ENCODE data around the gene ASB6.
"Not testable (repeated sequence)": the region's sequence is repeated elsewhere in the genome, so short reads cannot be mapped to it uniquely, and the experiment has no call there.

The ASB6 gene

DNA sequence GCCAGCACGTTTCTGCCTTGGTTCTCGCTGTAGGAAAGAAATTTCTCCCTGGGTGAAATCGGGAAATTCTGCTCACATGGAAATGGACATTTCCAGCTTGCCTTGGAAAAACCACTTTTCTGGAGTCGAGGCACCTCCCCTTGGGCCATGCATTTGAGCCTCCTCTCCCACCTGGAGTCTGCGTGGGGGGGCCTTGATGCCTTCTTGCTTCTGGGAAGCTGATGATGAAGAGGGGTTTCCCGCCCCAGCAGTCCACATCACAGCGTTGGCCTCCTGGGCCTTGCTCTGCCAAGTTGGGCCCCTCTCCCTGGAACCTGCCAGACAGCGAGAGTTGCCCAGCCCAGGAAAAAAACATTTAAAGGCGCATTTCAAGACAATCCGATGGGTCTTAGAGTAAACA lies 1.8 kb upstream of the ASB6 start:
- no peak for DNase-seq (ENCODE audit: low spot score)

GRCh38 chr9:129640871-129641749 lies 841 bp downstream of the ASB6 start:
- no peak for DNase-seq (ENCODE audit: low spot score)

DNA sequence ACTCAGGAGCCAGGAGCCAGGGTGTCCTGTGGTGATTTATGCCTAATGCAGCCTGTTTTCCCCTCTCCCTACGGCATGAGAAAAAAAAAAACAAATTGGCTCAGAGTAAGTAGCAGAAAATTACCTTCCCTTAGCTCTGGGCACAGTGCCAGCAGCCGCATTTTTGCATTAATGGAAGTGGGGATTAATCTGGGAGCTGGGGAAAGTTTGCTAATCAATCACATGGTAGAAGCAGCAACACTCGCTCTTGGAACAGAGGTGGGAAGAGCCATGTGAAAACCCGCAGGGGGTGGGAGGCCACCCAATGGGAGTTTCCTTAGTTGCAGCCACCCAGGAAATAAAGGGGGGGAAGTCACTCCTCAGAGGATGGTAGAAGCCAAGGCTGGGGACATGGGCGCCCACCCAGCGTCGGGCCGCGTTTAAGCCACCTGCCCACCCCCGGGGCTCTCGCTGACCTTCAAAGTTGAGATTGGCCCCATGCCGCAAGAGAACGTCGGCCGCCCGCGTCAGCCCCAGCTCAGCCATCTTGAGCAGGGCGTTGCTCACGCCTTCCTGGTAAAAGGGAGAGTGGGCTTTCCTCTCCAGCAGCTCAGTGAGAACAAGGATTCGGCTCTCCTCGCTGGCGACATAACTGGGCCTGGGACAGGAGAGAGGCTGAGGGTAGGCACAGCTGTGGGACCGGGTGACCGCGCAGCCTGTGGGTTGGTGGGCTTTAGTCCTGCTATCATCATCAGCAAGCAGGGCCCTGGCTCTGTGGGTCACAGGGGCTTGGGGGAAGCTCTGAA lies 1.7 kb downstream of the ASB6 start:
- no peak for DNase-seq (ENCODE audit: low spot score)

- no peak for DNase-seq (ENCODE audit: low spot score)
Measured at GRCh38 chr9:129639756-129640085, 2.2 kb downstream of the ASB6 start.

- no peak for DNase-seq (ENCODE audit: low spot score)
Measured at GRCh38 chr9:129639034-129639630, 2.8 kb downstream of the ASB6 start.

DNA sequence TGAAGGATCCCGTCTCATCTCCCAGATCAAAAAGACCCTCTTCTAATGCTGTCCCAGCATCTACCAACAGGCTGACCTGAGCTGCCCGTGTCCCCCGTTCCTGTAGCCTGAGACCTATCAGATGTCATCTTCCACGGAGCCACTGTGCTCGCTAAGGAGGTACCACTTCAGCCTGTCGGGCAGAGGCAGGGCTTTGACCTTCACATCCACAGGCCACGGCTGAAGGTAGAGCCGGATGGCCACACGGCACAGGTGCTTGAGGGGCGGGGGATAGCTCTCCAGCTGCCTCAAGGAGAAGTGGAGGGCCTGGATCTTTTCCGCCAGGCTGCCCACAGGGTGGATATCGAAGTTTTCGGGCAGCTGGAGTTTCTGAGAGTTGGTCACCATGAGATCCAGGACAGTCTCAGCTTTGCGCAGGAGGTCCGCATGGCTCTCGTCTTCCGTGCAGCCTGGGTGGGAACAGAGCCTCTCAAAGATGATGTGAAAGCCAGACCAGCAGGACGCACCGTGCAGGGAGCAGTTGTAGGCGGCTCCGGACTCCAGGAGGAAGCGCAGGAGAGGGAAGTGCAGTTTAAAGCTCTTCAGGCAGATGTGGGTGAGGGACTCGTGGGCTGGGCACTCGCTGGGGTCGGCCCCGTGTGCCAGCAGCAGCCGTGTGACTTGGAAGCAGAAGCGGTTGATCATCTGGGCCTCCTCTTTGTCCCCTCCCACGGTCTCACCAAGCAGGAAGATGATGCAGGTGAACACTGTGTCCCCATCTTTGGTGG lies 4.1 kb downstream of the ASB6 start:
- no peak for DNase-seq (ENCODE audit: low spot score)

DNA sequence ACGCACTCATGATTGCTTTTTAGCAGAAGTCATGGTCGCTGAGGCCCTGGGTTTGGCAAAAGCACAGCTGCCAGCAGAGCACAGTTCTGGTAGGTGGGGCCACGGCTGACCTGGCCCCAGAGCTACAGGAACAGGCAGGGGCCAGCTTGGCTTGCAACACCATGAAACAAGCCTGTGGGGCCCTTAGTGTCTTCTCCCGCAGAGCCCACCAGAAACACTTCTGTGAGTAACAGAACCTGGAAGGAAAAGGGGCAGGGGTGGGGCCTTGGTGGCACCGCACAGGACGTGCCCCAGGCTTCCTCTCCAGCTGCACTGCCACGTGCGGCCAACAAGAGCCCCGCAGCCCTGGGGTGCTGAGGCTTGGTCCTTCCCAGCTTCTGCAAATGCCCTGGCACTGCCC lies 4.8 kb downstream of the ASB6 start:
- DNase-seq (ENCODE audit: low spot score): no peak

DNA sequence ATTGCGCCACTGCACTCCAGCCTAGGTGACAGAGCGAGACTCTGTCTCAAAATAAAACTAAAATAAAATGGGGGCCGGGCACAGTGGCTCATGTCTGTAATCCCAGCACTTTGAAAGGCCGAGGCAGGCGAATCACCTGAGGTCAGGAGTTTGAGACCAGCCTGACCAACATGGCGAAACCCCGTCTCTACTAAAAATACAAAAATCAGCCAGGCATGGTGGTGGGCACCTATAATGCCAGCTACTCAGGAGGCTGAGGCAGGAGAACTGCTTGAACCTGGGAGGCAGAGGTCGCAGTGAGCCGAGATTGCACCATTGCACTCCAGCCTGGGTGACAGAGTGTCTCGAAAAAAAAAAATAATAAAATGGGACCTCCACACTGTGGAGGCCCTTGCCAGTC lies 5.6 kb downstream of the ASB6 start:
- not testable (repeated sequence) for DNase-seq (ENCODE audit: low spot score)

DNA sequence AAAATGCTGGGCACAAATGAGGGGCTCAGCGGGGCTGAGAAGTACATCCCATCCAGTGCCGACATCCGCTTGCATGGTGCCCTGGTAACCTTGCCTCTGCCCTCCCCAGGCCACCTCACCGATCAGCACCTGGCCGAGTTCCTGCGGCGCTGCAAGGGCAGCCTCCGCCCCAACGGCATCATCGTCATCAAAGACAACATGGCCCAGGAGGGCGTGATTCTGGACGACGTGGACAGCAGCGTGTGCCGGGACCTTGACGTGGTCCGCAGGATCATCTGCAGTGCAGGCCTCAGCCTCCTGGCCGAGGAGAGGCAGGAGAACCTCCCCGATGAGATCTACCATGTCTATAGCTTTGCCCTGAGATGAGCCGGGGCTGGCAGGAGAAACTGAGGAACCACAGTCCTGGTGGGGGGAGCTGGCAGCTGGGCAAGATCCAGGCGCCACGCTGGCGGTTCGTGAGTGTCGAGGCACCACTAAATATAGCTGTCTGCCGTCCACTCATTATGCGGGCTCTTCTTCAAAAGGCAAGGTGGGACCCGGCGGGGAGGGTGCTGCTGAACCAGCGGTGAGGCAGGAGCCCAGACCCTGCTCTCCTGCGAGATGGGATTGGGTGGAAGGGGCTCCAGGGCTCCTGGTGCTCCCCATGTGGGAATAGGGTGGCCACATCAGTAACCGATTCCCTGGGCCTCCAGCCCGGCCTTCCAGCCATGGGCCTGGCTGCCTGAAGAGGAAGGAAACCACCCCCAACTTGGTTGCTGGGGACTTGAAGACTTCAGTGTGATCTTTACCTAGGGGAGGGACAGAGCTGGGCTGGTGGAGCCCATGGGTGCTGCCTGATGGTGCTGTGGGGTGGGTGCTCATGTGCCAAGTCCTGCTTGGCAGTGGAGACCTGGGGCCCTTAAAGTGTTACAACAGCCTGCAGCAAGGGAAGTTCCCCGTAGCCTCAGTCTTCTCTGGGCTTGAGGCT lies 6.6 kb downstream of the ASB6 start:
- DNase-seq (ENCODE audit: low spot score): no peak

DNA sequence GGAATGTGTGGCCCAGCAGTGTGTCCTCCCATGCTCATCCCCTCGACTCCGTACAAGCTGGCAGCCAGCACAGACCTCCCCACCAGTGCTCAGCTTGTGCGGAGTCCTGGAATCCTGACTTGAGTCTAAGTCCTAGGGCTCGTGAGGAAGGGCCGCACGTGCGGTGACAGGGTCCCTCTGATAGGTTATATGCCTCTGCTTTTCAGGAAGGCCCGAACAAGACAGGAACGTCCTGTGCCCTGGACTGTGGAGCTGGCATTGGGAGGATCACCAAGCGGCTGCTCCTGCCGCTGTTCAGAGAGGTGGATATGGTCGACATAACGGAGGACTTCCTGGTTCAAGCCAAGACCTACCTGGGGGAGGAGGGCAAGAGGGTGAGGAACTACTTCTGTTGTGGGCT lies 8.1 kb downstream of the ASB6 start:
- no peak for DNase-seq (ENCODE audit: low spot score)

DNA sequence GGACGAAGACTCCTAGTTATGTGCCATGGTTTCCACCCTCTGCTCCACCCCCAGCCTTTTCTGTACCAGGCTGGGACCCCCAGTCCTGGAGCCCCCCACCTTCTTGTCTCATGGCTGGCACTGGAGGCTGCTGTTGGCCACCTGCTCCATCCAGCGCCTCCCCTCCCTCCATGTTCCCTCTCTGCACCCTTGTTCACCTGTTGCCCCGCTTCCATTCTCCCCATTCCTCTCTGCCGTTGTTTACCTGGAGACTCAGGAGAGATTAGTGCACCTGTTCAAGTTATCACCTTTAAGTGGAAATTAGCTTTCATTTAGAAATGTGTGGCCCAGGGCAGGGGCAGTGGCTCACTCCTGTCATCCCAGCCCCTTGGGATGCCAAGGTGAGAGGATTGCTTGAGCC lies 8.7 kb downstream of the ASB6 start:
- DNase-seq (ENCODE audit: low spot score): no peak

DNA sequence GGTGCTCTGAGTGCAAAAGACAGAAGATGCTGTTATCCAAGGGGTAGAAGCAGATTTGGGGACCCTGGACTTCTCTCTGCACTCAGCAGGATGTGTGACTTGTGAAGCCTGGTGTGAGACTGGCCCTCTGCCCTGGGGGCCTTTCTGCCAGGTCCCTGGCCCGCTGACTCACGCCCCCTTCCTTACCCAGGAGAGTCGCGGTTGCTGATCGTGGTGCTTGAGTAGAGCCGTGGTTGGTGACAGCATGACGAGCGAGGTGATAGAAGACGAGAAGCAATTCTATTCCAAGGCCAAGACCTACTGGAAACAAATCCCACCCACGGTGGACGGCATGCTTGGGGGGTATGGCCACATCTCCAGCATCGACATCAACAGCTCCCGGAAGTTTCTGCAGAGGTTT lies 9.5 kb downstream of the ASB6 start:
- no peak for DNase-seq (ENCODE audit: low spot score)

- DNase-seq (ENCODE audit: low spot score): no peak
Measured at GRCh38 chr9:129631674-129632129, 10.2 kb downstream of the ASB6 start.

DNA sequence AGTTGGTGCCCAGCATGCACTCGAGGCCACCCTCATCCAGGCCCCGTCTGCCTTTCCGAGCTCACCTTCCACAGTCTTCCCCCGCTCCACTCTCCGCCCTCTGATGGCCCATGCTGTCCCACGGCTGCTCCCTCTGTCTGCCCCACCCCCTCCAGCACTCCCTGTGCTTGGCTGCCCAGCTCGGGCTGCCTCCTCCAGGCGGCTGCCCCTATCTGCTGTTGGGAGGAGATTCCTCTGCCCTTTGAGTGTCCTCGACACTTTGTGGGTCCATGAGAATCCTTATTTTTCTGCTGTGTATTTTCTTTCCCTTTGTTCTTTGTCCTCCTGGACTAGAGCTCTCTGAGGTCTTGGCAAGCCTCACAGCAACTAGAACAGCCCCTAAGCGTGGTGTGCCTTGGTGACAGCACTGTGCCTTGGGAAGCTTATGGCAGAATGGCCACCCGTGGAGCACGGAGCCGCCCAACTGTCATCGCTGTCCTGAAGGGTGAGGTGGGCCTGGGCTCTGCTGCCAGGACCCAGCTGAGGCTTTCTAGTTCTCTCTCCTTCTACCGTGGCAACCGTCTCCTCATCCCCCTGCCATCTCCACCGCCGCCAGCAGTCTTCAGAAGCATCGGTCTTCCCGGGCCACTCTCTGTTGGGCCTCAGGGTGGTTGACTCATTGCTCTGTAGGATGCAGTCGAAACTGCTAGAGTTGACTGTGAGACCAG lies 10.8 kb downstream of the ASB6 start:
- no peak for DNase-seq (ENCODE audit: low spot score)

- DNase-seq (ENCODE audit: low spot score): no peak
Measured at GRCh38 chr9:129629251-129629820, 12.6 kb downstream of the ASB6 start.

DNA sequence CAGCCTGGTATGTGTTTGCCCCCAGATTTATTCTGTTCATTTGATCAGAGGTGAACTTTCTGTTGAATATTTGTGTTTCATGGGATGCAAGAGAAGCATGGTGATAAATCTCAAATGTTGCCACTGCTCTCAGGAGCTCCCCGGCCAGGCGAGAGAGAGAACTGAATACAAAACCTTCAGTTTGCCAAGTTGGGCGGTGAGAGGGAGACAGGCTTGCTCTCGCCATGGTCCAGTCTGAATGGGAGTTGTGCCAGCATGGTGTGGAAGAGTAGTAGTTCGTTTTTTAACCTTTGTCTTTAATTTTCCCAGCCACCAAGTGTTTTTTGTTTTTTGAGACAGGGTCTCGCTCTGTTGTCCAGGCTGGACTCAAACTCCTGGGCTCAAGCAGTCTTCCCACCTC lies 13.2 kb downstream of the ASB6 start:
- DNase-seq (ENCODE audit: low spot score): no peak

- no peak for DNase-seq (ENCODE audit: low spot score)
Measured at GRCh38 chr9:129627556-129628440, 14.2 kb downstream of the ASB6 start.

DNA sequence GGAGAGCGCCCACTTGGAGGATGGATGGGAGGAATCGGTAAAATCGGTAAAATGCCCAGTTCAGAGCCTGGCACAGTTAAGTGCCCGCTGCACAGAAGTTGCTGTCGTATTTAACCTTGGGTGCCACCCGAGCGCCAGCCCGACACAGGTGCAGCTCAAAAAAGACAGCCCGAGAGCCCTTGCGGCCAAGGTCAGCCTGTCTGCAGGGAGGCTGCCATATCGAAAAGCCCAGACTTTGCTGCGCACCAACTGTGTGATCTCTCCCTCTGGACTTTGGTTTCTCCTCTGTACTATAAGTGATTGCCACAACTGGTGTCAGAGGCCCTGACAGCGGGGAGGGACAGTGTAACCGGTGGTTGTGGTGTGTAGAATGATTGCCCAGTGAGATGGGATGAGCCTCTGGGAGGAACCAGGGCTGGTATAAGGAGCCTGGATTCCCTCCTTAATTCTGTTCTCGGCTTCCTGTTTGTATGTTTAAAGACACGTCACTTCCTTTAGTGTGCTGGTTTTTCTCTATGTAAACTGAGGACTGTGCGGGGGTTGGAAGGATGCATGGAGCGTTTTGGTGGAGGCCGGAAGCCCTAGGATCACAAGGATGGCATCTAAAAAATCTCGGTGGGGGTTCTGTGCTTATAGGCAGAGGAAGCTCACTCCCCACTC lies 15.2 kb downstream of the ASB6 start:
- DNase-seq (ENCODE audit: low spot score): no peak

Measured in HuH-7 (cell line).